Measurements from ENCODE around the gene ZNF467. TPM values are rescaled to one million over a fixed set of nuclear protein-coding genes. Genes with fewer than 3 reads are reported as not detected.

The ZNF467 gene
- total and polyA plus RNA-seq, 2 experiments from 2014 or later, result 0.10 to 0.40 TPM

DNA sequence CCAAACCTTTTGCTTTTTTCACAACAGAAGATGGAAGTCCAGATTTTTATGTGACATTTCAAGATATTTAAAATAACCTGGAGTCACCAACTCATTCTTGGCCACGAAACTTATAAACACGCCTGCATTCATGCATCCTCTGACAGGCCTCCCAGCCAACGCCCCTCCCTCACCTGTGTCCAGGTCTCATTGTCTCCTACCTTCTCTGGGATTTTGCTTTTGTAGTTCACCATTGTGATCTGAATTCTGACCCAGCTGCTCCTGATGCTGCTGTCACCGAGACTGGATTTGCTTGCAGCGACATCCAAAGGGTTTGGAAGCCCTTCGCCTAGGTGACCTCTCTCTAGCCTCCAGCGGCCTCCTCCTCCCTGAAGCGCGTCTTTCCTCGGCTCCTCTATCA lies 10.8 kb downstream of the ZNF467 start (continued):
- TF ChIP-seq, protein P1, sequence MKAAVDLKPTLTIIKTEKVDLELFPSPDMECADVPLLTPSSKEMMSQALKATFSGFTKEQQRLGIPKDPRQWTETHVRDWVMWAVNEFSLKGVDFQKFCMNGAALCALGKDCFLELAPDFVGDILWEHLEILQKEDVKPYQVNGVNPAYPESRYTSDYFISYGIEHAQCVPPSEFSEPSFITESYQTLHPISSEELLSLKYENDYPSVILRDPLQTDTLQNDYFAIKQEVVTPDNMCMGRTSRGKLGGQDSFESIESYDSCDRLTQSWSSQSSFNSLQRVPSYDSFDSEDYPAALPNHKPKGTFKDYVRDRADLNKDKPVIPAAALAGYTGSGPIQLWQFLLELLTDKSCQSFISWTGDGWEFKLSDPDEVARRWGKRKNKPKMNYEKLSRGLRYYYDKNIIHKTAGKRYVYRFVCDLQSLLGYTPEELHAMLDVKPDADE (IDR thresholded peaks at IDR 0.05), result no peak
- TF ChIP-seq, protein P2, sequence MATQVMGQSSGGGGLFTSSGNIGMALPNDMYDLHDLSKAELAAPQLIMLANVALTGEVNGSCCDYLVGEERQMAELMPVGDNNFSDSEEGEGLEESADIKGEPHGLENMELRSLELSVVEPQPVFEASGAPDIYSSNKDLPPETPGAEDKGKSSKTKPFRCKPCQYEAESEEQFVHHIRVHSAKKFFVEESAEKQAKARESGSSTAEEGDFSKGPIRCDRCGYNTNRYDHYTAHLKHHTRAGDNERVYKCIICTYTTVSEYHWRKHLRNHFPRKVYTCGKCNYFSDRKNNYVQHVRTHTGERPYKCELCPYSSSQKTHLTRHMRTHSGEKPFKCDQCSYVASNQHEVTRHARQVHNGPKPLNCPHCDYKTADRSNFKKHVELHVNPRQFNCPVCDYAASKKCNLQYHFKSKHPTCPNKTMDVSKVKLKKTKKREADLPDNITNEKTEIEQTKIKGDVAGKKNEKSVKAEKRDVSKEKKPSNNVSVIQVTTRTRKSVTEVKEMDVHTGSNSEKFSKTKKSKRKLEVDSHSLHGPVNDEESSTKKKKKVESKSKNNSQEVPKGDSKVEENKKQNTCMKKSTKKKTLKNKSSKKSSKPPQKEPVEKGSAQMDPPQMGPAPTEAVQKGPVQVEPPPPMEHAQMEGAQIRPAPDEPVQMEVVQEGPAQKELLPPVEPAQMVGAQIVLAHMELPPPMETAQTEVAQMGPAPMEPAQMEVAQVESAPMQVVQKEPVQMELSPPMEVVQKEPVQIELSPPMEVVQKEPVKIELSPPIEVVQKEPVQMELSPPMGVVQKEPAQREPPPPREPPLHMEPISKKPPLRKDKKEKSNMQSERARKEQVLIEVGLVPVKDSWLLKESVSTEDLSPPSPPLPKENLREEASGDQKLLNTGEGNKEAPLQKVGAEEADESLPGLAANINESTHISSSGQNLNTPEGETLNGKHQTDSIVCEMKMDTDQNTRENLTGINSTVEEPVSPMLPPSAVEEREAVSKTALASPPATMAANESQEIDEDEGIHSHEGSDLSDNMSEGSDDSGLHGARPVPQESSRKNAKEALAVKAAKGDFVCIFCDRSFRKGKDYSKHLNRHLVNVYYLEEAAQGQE (IDR thresholded peaks at IDR 0.05; ENCODE audit: unreplicated experiment), result no peak
- TF ChIP-seq ZNF331 (CRISPR knock-in tag; IDR thresholded peaks at IDR 0.05; ENCODE audit: low read depth), result no peak
- TF ChIP-seq JUNB (IDR thresholded peaks at IDR 0.05; ENCODE audit: unreplicated experiment), result no peak
- no peak for TF ChIP-seq POLR2AphosphoS5 (IDR thresholded peaks at IDR 0.05; ENCODE audit: low read depth)
- TF ChIP-seq STAT1 (IDR thresholded peaks at IDR 0.05; ENCODE audit: unreplicated experiment), result no peak
- TF ChIP-seq EZH2phosphoT487 (IDR thresholded peaks at IDR 0.05; ENCODE audit: unreplicated experiment), result no peak
- TF ChIP-seq, protein P3, sequence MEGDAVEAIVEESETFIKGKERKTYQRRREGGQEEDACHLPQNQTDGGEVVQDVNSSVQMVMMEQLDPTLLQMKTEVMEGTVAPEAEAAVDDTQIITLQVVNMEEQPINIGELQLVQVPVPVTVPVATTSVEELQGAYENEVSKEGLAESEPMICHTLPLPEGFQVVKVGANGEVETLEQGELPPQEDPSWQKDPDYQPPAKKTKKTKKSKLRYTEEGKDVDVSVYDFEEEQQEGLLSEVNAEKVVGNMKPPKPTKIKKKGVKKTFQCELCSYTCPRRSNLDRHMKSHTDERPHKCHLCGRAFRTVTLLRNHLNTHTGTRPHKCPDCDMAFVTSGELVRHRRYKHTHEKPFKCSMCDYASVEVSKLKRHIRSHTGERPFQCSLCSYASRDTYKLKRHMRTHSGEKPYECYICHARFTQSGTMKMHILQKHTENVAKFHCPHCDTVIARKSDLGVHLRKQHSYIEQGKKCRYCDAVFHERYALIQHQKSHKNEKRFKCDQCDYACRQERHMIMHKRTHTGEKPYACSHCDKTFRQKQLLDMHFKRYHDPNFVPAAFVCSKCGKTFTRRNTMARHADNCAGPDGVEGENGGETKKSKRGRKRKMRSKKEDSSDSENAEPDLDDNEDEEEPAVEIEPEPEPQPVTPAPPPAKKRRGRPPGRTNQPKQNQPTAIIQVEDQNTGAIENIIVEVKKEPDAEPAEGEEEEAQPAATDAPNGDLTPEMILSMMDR (conservative IDR thresholded peaks at IDR 0.05; ENCODE audit: low read depth in 2 of 2), result no peak
- TF ChIP-seq EZH2 (IDR thresholded peaks at IDR 0.05; ENCODE audit: low read depth, unreplicated experiment), result no peak
- TF ChIP-seq ZNF114 (CRISPR knock-in tag; IDR thresholded peaks at IDR 0.05), result no peak
- TF ChIP-seq NANOG (IDR thresholded peaks at IDR 0.05; ENCODE audit: borderline replicate concordance), result no peak

DNA sequence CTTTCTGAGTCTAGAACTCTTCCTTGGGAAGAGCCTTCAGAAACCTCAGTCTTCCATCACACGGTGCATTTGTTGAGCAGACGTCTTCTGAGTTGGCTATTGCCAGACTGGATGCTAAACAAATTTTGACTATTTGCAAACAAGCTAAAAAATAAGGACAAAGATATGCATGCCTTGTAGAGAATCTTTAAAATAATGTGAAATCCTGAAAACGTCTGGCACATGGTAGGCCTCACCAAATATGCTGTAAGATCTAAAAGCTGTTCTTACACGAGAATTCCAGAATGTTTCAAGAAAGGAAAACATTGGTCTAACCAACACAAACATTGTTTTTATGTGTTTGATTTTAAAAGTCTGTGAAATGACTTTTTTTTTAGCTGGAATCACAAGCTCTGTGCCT lies 11.3 kb downstream of the ZNF467 start:
- ATAC-seq, result no peak
- Mint-ChIP-seq H3K36me3 (ENCODE audit: low read depth) (no peaks in the 10 kb centered on the region; the same call in 2 of the 3 replicates), H3K4me1 (peaks cover 26% of the 10 kb centered on the region)

More for the DNA sequence above, 11.3 kb downstream of the ZNF467 start:
- Mint-ChIP-seq H3K4me3 (no peak overlapping the region), H3K9me3 (no peaks in the 10 kb centered on the region; the same call in 2 of the 3 replicates), H3K27me3 (ENCODE audit: insufficient read depth, low read depth, poor library complexity) (peaks cover 59% of the 10 kb centered on the region), H3K27ac (no peak overlapping the region)
- no peak overlapping the region for H3K4me2 ChIP-seq
- H3K4me3 ChIP-seq, result no peak overlapping the region
- no peak overlapping the region for H2AFZ ChIP-seq
- no peaks in the 10 kb centered on the region for H3K79me2 ChIP-seq (replicated peaks; ENCODE audit: insufficient read depth)
- peaks cover 4% of the 10 kb centered on the region; the same call in 1 of the 2 replicates for H4K20me1 ChIP-seq (replicated peaks; ENCODE audit: insufficient read depth)
- H3K9me2 ChIP-seq (ENCODE audit: insufficient read depth), result no peaks in the 10 kb centered on the region
- peaks cover 79% of the 10 kb centered on the region for H3K27me3 ChIP-seq (ENCODE audit: insufficient read depth)
- peaks cover 7% of the 10 kb centered on the region; the same call in 1 of the 2 replicates for H3K4me1 ChIP-seq (ENCODE audit: insufficient read depth)
- H3F3A ChIP-seq (replicated peaks; ENCODE audit: low read depth), result no peaks in the 10 kb centered on the region
- no peaks in the 10 kb centered on the region for H3K36me3 ChIP-seq (ENCODE audit: insufficient read depth)
- no peak for DNase-seq (ENCODE audit: low spot score)
- no peak overlapping the region for H3K27ac ChIP-seq (ENCODE audit: low read depth)
- no peak for TF ChIP-seq NANOG (IDR thresholded peaks at IDR 0.05; ENCODE audit: borderline replicate concordance)
- no peak for TF ChIP-seq CREB1 (CRISPR knock-in tag; IDR thresholded peaks at IDR 0.05; ENCODE audit: low read depth)
- no peak for TF ChIP-seq JUNB (IDR thresholded peaks at IDR 0.05; ENCODE audit: unreplicated experiment)
- TF ChIP-seq, protein P3 (conservative IDR thresholded peaks at IDR 0.05; ENCODE audit: low read depth in 2 of 2), result no peak
- no peak for TF ChIP-seq EZH2phosphoT487 (IDR thresholded peaks at IDR 0.05; ENCODE audit: unreplicated experiment)
- no peak for TF ChIP-seq ZNF331 (CRISPR knock-in tag; IDR thresholded peaks at IDR 0.05; ENCODE audit: low read depth)
- TF ChIP-seq ZNF114 (CRISPR knock-in tag; IDR thresholded peaks at IDR 0.05), result no peak
